ENCODE data around the gene COBL. TPM values are rescaled to one million over a fixed set of nuclear protein-coding genes. Genes with fewer than 3 reads are reported as not detected.

The COBL gene
- total and polyA plus RNA-seq, 2 donors (not counting 3 experiments of a cell fraction or from before 2014, with no cell fraction given) = 0.11 TPM; not detected in 1

DNA sequence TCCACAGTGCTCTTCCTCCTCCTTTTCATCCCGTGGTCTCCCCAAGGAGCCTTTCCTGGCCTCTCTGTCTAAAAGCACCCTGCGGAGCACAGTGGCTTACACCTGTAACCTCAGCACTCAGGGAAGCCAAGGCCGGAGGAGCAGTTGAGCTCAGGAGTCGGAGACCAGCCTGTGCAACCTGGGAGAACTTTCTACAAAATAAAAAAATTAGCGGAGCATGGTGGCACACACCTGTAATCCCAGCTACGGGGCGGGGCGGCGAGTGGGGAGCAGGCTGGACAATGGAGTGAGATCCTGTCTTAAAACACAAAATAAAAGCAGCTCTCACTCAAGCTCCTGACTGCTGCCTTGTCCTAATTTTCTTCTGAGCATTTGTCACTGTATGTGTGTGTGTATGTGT is 1.4 kb upstream of the COBL start:
- Histone ChIP-seq H3K4me2 (ENCODE audit: insufficient read depth, low read length) (no peak overlapping the region), H3K36me3 (ENCODE audit: control insufficient read depth in 2 of 2, extremely low read depth in 1 of 2, insufficient read depth in 2 of 2, low read length in 2 of 2) (no peaks in the 10 kb centered on the region), H3K9me1 (replicated peaks; ENCODE audit: control insufficient read depth, extremely low read depth, insufficient read depth, low read length) (no peaks in the 10 kb centered on the region), H3K9me3 (replicated peaks; ENCODE audit: control insufficient read depth, insufficient read depth, low read length) (no peaks in the 10 kb centered on the region), H3K27ac (ENCODE audit: insufficient read depth, low read depth, low read length) (no peak overlapping the region), H3K9ac (replicated peaks; ENCODE audit: extremely low read depth, insufficient read depth, low read length) (no peak overlapping the region), H3K79me2 (ENCODE audit: control insufficient read depth, insufficient read depth, low read length) (no peaks in the 10 kb centered on the region), H3K4me3 (replicated peaks in 1 of 3; ENCODE audit: insufficient read depth in 1 of 3, low read depth in 1 of 3, low read length in 3 of 3) (no peak overlapping the region), H3K4me1 (ENCODE audit: control insufficient read depth, extremely low read depth, insufficient read depth, low read length) (peaks cover 3% of the 10 kb centered on the region), H3K27me3 (ENCODE audit: control insufficient read depth in 2 of 2, insufficient read depth in 2 of 2, low read length in 2 of 2) (peaks cover 23 to 33% of the 10 kb centered on the region in 2 experiments), H4K20me1 (replicated peaks; ENCODE audit: control insufficient read depth, extremely low read depth, insufficient read depth, low read length) (no peaks in the 10 kb centered on the region), H2AFZ (ENCODE audit: low read depth, low read length) (no peak overlapping the region)
- DNase-seq (ENCODE audit: low read depth, low spot score) (no peak), FAIRE-seq (no peak)
- dilution Hi-C loops (cut with MboI; ENCODE audit: extremely low pct_ligation_motif_present, low sequenced_read_pairs) (no loop called here), intact Hi-C loops (cut with micrococcal nuclease) (no loop called here)
- ChIA-PET CTCF (no interaction called here), POLR2A (no interaction called here)
- no TSS peak for BruUV-seq (replicated peaks)
- no peak for TF ChIP-seq POLR2A (IDR thresholded peaks at IDR 0.05; ENCODE audit: low read depth, low read length)
- no peak for TF ChIP-seq MYC (IDR thresholded peaks at IDR 0.05; ENCODE audit: low read depth, low read length)
- TF ChIP-seq, protein P1, sequence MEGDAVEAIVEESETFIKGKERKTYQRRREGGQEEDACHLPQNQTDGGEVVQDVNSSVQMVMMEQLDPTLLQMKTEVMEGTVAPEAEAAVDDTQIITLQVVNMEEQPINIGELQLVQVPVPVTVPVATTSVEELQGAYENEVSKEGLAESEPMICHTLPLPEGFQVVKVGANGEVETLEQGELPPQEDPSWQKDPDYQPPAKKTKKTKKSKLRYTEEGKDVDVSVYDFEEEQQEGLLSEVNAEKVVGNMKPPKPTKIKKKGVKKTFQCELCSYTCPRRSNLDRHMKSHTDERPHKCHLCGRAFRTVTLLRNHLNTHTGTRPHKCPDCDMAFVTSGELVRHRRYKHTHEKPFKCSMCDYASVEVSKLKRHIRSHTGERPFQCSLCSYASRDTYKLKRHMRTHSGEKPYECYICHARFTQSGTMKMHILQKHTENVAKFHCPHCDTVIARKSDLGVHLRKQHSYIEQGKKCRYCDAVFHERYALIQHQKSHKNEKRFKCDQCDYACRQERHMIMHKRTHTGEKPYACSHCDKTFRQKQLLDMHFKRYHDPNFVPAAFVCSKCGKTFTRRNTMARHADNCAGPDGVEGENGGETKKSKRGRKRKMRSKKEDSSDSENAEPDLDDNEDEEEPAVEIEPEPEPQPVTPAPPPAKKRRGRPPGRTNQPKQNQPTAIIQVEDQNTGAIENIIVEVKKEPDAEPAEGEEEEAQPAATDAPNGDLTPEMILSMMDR (IDR thresholded peaks at IDR 0.05; ENCODE audit: extremely low read depth in 1 of 2, insufficient read depth in 1 of 2, low read depth in 1 of 2, low read length in 2 of 2) = no peak
- TF ChIP-seq FOS (IDR thresholded peaks at IDR 0.05; ENCODE audit: borderline replicate concordance, insufficient read depth, low read length) = no peak
- no peak for TF ChIP-seq GATA2 (IDR thresholded peaks at IDR 0.05; ENCODE audit: insufficient read depth, insufficient read length, low read depth, low read length)
- no peak for TF ChIP-seq EZH2 (IDR thresholded peaks at IDR 0.05; ENCODE audit: borderline replicate concordance, low read depth, low read length, severe bottlenecking)
- no peak for TF ChIP-seq JUN (IDR thresholded peaks at IDR 0.05; ENCODE audit: borderline replicate concordance, insufficient read depth, insufficient read length, low read depth)
- no peak for TF ChIP-seq POLR2AphosphoS5 (IDR thresholded peaks at IDR 0.05; ENCODE audit: insufficient read depth, low read depth, low read length)
- TF ChIP-seq, protein P2, sequence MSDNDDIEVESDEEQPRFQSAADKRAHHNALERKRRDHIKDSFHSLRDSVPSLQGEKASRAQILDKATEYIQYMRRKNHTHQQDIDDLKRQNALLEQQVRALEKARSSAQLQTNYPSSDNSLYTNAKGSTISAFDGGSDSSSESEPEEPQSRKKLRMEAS (IDR thresholded peaks at IDR 0.05; ENCODE audit: insufficient read depth, insufficient read length) = no peak
